LHCN-M2 (cell line): ENCODE data around the gene R3HDML. TPM values are rescaled to one million over a fixed set of nuclear protein-coding genes. Genes with fewer than 3 reads are reported as not detected.
"Not testable (repeated sequence)": the region's sequence is repeated elsewhere in the genome, so short reads cannot be mapped to it uniquely, and the experiment has no call there.

Experiments
- DNase-seq: peaks from one replicate; pipeline ENCODE4 v3.0.0-alpha.2; 2012; ENCODE audit warnings: low read depth
- total RNA-seq: library from RNA; depleted of rRNA; stranded (reverse); fragments of >200 nt; gene quantifications from 2 replicates; pipeline ENCODE4 v1.2.3, GENCODE V29; 2014

R3HDML gene
- total RNA-seq, 1 experiment from 2014 or later: not detected

GRCh38 chr20:44328428-44328827, 8.4 kb upstream of the R3HDML start:
- no peak for DNase-seq

GRCh38 chr20:44331201-44331600, 5.6 kb upstream of the R3HDML start:
- no peak for DNase-seq

DNA sequence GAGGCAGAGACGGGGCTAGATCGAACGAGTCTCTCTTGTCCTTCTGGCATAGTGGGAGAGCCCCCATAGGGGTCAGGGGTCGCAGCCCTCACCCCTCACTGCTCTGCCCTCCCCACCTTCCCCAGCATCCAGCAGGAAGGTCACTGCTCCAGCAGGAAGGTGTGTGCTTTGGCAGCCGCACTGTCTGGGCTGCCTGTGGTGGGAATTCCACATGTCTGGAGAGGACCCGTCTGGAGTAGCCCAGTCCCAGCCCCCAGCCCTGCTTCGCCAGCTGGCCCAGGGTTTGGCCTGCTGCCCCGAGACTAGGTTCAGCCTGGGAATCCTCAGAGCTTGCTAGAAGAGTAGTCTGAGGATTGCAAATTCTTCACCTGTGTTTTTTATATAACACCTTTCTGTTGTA, 2.5 kb upstream of the R3HDML start:
- DNase-seq: no peak

- DNase-seq: no peak
Measured at GRCh38 chr20:44334709-44335108, 2.1 kb upstream of the R3HDML start.

DNA sequence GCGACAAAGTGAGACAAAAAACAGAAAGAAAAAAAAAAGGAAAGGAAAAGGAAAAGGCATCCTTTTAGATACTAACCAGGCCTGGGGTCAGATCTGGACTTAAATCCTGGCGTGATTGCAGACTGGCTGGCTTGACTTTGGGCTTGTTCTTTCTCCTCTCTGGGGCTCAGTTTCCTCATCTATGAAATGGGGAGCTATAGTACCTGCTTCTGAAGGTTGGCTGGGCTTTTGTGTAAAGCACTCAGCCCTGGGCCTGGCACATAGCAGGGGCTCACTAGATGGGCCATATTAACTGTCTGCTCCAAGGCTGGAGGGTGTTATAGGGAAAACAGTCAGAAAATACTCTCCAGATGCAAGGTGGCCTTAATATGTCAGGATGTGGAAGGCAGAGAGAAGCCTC, 1.2 kb upstream of the R3HDML start:
- no peak for DNase-seq

DNA sequence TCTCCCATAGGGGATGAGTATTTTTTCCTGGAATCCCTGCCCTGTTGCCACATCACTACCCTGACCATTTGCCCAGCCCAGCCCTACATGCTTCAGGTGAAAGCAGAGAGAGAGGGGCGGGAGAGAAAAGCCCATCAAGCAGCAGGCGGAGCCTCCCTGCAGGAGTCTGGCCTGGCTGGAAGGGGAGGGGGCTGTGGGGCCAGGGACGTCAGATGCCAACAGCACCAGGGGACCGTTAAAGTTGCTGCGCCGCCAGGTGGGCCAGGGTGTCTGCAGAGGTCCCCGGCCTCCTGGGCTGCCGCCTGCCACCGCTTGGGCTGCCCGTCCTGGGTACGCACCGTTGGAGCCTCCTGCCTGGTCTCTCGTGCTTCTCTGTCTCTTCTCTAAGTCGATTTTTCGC, 757 bp upstream of the R3HDML start:
- no peak for DNase-seq

GRCh38 chr20:44342248-44342647, 5.4 kb downstream of the R3HDML start:
- peak; percentile 17 for DNase-seq

DNA sequence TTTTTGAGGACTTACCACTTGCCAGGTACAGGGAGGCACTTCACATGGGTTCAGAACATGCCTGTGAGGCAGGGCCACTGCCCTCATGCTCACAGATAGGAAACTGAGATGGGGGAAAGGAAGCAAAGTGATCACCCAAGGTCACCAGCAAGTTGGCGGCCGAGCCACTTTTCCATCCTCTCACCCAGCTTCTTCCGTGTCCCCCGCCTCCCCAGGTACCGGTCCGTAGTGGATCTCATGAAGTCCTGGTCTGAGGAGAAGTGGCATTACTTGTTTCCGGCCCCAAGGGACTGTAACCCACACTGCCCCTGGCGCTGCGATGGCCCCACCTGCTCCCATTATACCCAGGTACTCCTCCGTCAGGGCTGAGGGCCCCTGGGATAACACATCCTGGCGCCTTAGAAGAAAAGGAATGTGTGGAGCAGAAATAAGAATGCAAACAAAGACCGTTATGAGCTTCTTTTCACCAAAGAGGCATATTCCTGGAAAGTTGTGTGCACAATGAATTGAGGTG, 6.4 kb downstream of the R3HDML start:
- no peak for DNase-seq

GRCh38 chr20:44344723-44345122, 7.9 kb downstream of the R3HDML start:
- no peak for DNase-seq

- no peak for DNase-seq
Measured at GRCh38 chr20:44345147-44345546, 8.3 kb downstream of the R3HDML start.

- DNase-seq: not testable (repeated sequence)
Measured at GRCh38 chr20:44345941-44346340, 9.1 kb downstream of the R3HDML start.

- no peak for DNase-seq
Measured at GRCh38 chr20:44348168-44348659, 11.4 kb downstream of the R3HDML start.

- DNase-seq: no peak
Measured at GRCh38 chr20:44349349-44349748, 12.5 kb downstream of the R3HDML start.

GRCh38 chr20:44350567-44350966, 13.7 kb downstream of the R3HDML start:
- no peak for DNase-seq

GRCh38 chr20:44354979-44355497, 18.2 kb downstream of the R3HDML start:
- no peak for DNase-seq

DNA sequence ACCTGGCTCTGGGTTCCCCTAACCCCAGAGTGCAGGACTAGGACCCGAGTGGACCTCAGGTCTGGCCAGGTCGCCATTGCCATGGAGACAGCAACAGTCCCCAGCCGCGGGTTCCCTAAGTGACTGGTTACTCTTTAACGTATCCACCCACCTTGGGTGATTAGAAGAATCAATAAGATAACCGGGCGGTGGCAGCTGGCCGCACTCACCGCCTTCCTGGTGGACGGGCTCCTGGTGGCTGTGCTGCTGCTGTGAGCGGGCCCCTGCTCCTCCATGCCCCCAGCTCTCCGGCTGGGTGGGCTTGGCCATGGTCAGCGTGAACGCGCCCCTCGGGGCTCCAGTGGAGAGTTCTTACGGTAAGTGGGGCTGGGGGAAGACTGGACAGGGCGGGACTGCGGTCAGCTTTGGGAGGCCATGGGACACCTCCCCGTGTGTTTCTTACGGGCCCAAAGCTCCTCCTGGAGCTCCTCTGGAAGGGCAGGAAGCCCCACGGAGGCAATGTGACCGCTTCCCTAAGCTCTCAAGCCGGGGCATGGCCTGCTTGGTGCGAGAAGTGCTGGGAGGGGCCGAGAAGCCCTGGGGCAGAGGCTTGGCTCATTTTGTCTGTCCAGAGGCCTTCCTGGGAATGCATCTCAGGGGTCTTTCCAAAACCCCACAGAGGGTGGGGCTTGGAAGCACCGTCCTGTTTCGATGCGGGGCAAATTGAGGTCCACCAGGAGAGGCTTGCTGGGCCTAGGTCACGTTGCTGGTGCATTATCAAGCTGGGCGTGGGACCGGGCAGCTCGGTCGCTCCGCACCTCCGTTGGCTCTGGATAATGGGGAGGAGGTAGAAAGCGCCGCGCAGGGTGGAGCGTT, 18.9 kb downstream of the R3HDML start, which contains the start of gene HNF4A:
TSS of gene HNF4A (plus strand) at position 202 of the 855 bp plus-strand sequence. CDS start at position 308, 106 bp downstream.
- no peak for DNase-seq

DNA sequence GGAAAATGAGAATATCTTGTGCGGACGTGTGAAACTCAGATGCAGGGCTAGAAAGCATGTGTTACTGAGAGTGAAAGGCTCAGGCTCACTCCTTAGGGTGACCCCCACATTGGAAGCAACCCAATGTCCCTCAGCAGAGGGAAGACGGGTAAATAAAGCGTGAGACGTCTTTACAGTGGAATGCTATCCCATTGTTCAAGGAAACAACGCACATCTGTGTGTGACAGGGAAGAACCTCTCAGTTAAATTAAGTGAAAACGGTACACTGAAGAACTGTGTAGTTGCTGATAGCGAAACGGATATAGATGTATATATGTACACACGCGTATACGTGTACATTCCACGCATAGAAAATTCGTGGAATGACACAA, 19.5 kb downstream of the R3HDML start:
- DNase-seq: no peak

DNA sequence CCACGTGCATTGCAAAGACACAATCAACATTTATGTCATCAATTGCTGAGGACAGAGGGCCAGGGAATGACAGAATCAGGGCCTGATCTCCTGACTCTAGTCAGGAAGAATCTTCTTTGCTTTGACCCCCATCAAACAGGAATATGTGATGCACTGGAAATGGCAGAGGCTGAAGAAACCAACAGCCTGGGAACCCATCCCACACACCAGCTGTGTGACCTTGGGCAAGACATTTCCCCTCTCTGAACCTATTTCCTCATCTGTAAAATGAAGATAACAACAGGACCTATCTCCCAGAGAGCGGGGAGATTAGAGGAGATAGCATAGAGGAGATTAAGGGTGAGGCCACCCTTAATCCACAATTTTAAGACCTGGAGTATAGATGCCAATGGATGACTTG, 20.2 kb downstream of the R3HDML start:
- DNase-seq: no peak

GRCh38 chr20:44357555-44358125, 20.8 kb downstream of the R3HDML start:
- peak; percentile 3 for DNase-seq

DNA sequence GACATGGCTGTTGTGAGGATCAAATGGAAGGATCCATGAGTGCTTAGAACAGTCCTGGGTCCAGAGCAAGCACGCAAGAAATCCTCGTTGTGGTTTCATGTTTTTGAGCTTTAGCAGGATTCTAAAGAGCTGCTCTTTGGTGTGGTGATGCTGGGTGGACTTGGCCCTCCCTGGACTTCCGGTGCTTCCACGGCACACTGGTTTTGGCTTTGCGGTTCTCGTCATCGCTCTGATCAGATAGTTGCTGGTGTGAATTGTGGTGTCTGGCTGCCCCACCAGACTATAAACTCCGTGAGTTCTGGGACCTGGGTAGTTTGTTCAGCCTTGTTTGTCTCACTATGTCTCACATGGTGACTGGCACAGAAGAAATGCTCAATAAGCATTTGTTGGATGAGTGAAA, 21.9 kb downstream of the R3HDML start:
- no peak for DNase-seq

- no peak for DNase-seq
Measured at GRCh38 chr20:44360221-44360620, 23.4 kb downstream of the R3HDML start.

- no peak for DNase-seq
Measured at GRCh38 chr20:44361021-44361420, 24.2 kb downstream of the R3HDML start.
